ENCODE data around the gene IL17RA.

Gene IL17RA

GRCh38 chr22:17115945-17116565 lies 31.3 kb downstream of the IL17RA start:
- no peak overlapping the region for H3K27ac Mint-ChIP-seq
- no peak for DNase-seq (ENCODE audit: low spot score in 2 of 2)
- no peak overlapping the region for H3K4me3 Mint-ChIP-seq
- peaks cover 28% of the 10 kb centered on the region for H3K4me1 Mint-ChIP-seq
- H3K27me3 Mint-ChIP-seq = peaks cover 7% of the 10 kb centered on the region
- H3K36me3 Mint-ChIP-seq = no peaks in the 10 kb centered on the region
- ATAC-seq (ENCODE audit: low read depth) = no peak
- H3K9me3 Mint-ChIP-seq = no peaks in the 10 kb centered on the region

- H3K4me1 Mint-ChIP-seq = peaks cover 28% of the 10 kb centered on the region
- no peaks in the 10 kb centered on the region for H3K36me3 Mint-ChIP-seq
- peaks cover 8% of the 10 kb centered on the region for H3K27me3 Mint-ChIP-seq
- DNase-seq (ENCODE audit: low spot score in 2 of 2) (no peak), ATAC-seq (ENCODE audit: low read depth) (no peak)
- H3K9me3 Mint-ChIP-seq = no peaks in the 10 kb centered on the region
- peak overlapping the region; percentile 49 for H3K4me3 Mint-ChIP-seq
- H3K27ac Mint-ChIP-seq = no peak overlapping the region
Measured at GRCh38 chr22:17116572-17117330, 32.0 kb downstream of the IL17RA start.

GRCh38 chr22:17117400-17117799 lies 32.6 kb downstream of the IL17RA start:
- no peak for DNase-seq (ENCODE audit: low spot score in 2 of 2)
- Mint-ChIP-seq H3K27me3 (peaks cover 12% of the 10 kb centered on the region), H3K36me3 (no peaks in the 10 kb centered on the region), H3K4me1 (peaks cover 28% of the 10 kb centered on the region), H3K4me3 (no peak overlapping the region), H3K9me3 (no peaks in the 10 kb centered on the region), H3K27ac (no peak overlapping the region)
- no peak for ATAC-seq (ENCODE audit: low read depth)

- H3K4me3 Mint-ChIP-seq = peak overlapping the region; percentile 21
- no peaks in the 10 kb centered on the region for H3K9me3 Mint-ChIP-seq
- DNase-seq (ENCODE audit: low spot score in 2 of 2) (no peak), ATAC-seq (ENCODE audit: low read depth) (peak; percentile 40)
- peaks cover 12% of the 10 kb centered on the region for H3K27me3 Mint-ChIP-seq
- H3K4me1 Mint-ChIP-seq = peaks cover 28% of the 10 kb centered on the region
- no peaks in the 10 kb centered on the region for H3K36me3 Mint-ChIP-seq
- no peak overlapping the region for H3K27ac Mint-ChIP-seq
Measured at GRCh38 chr22:17117890-17118289, 33.1 kb downstream of the IL17RA start.

GRCh38 chr22:17118342-17118741 lies 33.5 kb downstream of the IL17RA start:
- no peak for DNase-seq (ENCODE audit: low spot score in 2 of 2)
- Mint-ChIP-seq H3K27me3 (peaks cover 12% of the 10 kb centered on the region), H3K4me1 (peaks cover 28% of the 10 kb centered on the region), H3K36me3 (no peaks in the 10 kb centered on the region), H3K9me3 (no peaks in the 10 kb centered on the region), H3K27ac (peak overlapping the region; percentile 28), H3K4me3 (peak overlapping the region; percentile 32)
- ATAC-seq (ENCODE audit: low read depth) = no peak

GRCh38 chr22:17119481-17120202 lies 34.8 kb downstream of the IL17RA start:
- Mint-ChIP-seq H3K4me1 (peaks cover 25% of the 10 kb centered on the region), H3K27ac (no peak overlapping the region), H3K4me3 (peak overlapping the region; percentile 32), H3K36me3 (no peaks in the 10 kb centered on the region), H3K27me3 (peaks cover 12% of the 10 kb centered on the region), H3K9me3 (no peaks in the 10 kb centered on the region)
- no peak for ATAC-seq (ENCODE audit: low read depth)
- DNase-seq (ENCODE audit: low spot score in 2 of 2) = no peak

GRCh38 chr22:17120281-17120680 lies 35.5 kb downstream of the IL17RA start:
- no peak overlapping the region for H3K4me3 Mint-ChIP-seq
- DNase-seq (ENCODE audit: low spot score in 2 of 2) = peak; percentile 23 to 54
- no peak overlapping the region for H3K27ac Mint-ChIP-seq
- peak; percentile 59 for ATAC-seq (ENCODE audit: low read depth)
- H3K4me1 Mint-ChIP-seq = peaks cover 25% of the 10 kb centered on the region
- peaks cover 12% of the 10 kb centered on the region for H3K27me3 Mint-ChIP-seq
- H3K36me3 Mint-ChIP-seq = no peaks in the 10 kb centered on the region
- H3K9me3 Mint-ChIP-seq = no peaks in the 10 kb centered on the region

- H3K27ac Mint-ChIP-seq = no peak overlapping the region
- DNase-seq (ENCODE audit: low spot score in 2 of 2) (peak in 1 of 2 donors; percentile 18), ATAC-seq (ENCODE audit: low read depth) (peak; percentile 51)
- H3K4me1 Mint-ChIP-seq = peaks cover 25% of the 10 kb centered on the region
- no peaks in the 10 kb centered on the region for H3K9me3 Mint-ChIP-seq
- no peaks in the 10 kb centered on the region for H3K36me3 Mint-ChIP-seq
- no peak overlapping the region for H3K4me3 Mint-ChIP-seq
- peaks cover 12% of the 10 kb centered on the region for H3K27me3 Mint-ChIP-seq
Measured at GRCh38 chr22:17120711-17121232, 36.0 kb downstream of the IL17RA start.

GRCh38 chr22:17121233-17122195 lies 36.7 kb downstream of the IL17RA start, which contains the start of gene TMEM121B:
TMEM121B (minus strand) TSS chr22:17121360; CDS start chr22:17121127, 233 bp downstream.
- no peaks in the 10 kb centered on the region for H3K9me3 Mint-ChIP-seq
- H3K27me3 Mint-ChIP-seq = peaks cover 12% of the 10 kb centered on the region
- H3K4me3 Mint-ChIP-seq = peak within 1 kb of the TSS; percentile 57
- no peaks in the 10 kb centered on the region for H3K36me3 Mint-ChIP-seq
- no peak within 1 kb of the TSS for H3K27ac Mint-ChIP-seq
- ATAC-seq (ENCODE audit: low read depth) = no peak
- no peak for DNase-seq (ENCODE audit: low spot score in 2 of 2)
- peaks cover 23% of the 10 kb centered on the region for H3K4me1 Mint-ChIP-seq

GRCh38 chr22:17130199-17130598 lies 45.4 kb downstream of the IL17RA start:
- H3K9me3 Mint-ChIP-seq = no peaks in the 10 kb centered on the region
- ATAC-seq (ENCODE audit: low read depth) (no peak), DNase-seq (ENCODE audit: low spot score in 2 of 2) (no peak)
- H3K4me1 Mint-ChIP-seq = no peaks in the 10 kb centered on the region
- no peaks in the 10 kb centered on the region for H3K27me3 Mint-ChIP-seq
- H3K27ac Mint-ChIP-seq = no peak overlapping the region
- H3K36me3 Mint-ChIP-seq = peaks cover 6% of the 10 kb centered on the region
- H3K4me3 Mint-ChIP-seq = no peak overlapping the region

- ATAC-seq (ENCODE audit: low read depth) = no peak
Measured at GRCh38 chr22:17131686-17132085, 46.9 kb downstream of the IL17RA start.

GRCh38 chr22:17132112-17132511 lies 47.3 kb downstream of the IL17RA start:
- no peak overlapping the region for H3K27ac Mint-ChIP-seq
- H3K36me3 Mint-ChIP-seq = peaks cover 11% of the 10 kb centered on the region
- no peaks in the 10 kb centered on the region for H3K9me3 Mint-ChIP-seq
- no peak for DNase-seq (ENCODE audit: low spot score in 2 of 2)
- no peaks in the 10 kb centered on the region for H3K4me1 Mint-ChIP-seq
- H3K27me3 Mint-ChIP-seq = no peaks in the 10 kb centered on the region
- no peak for ATAC-seq (ENCODE audit: low read depth)
- H3K4me3 Mint-ChIP-seq = no peak overlapping the region

More at GRCh38 chr22:17131686-17132085, 46.9 kb downstream of the IL17RA start:
- H3K4me1 Mint-ChIP-seq = no peaks in the 10 kb centered on the region
- H3K27ac Mint-ChIP-seq = no peak overlapping the region
- peaks cover 8% of the 10 kb centered on the region for H3K36me3 Mint-ChIP-seq
- no peaks in the 10 kb centered on the region for H3K27me3 Mint-ChIP-seq
- H3K9me3 Mint-ChIP-seq = no peaks in the 10 kb centered on the region
- DNase-seq (ENCODE audit: low spot score in 2 of 2) = no peak
- H3K4me3 Mint-ChIP-seq = no peak overlapping the region

- no peak overlapping the region for H3K27ac Mint-ChIP-seq
- H3K4me3 Mint-ChIP-seq = no peak overlapping the region
- peaks cover 14% of the 10 kb centered on the region for H3K36me3 Mint-ChIP-seq
- no peaks in the 10 kb centered on the region for H3K9me3 Mint-ChIP-seq
- no peaks in the 10 kb centered on the region for H3K27me3 Mint-ChIP-seq
- DNase-seq (ENCODE audit: low spot score in 2 of 2) (no peak), ATAC-seq (ENCODE audit: low read depth) (no peak)
- H3K4me1 Mint-ChIP-seq = no peaks in the 10 kb centered on the region
Measured at GRCh38 chr22:17133137-17133536, 48.3 kb downstream of the IL17RA start.

Measured in memory B cell (primary cell).